ENCODE measurements around the gene PRKAG2. TPM values are rescaled to one million over a fixed set of nuclear protein-coding genes. Genes with fewer than 3 reads are reported as not detected.
A peak's percentile ranks its signal among the peaks of the same experiment; 100 is the strongest.

Gene PRKAG2
- total RNA-seq, 1 donor: 21.2 TPM

DNA sequence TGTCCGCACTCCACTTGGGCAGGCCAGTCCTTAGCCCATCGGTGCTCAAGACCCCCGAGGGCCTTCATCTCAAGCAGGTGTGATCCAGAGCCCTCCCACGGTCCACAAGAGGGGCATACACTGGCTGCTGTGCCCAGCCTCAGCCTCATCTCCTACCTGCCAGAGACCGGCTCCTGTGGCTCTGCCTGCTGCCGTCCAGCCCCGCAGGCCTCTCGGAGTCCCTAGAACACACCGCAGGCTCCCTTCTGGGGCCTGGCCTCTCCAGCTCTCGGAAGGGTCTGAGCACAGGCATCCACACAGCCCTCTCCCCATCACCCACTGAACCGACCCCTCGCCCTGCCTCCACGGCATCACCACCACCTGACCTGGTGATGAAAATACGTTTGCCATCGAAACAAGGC, 147.4 kb downstream of the PRKAG2 start:
- DNase-seq (ENCODE audit: low read depth): no peak
- TF ChIP-seq, protein P1, sequence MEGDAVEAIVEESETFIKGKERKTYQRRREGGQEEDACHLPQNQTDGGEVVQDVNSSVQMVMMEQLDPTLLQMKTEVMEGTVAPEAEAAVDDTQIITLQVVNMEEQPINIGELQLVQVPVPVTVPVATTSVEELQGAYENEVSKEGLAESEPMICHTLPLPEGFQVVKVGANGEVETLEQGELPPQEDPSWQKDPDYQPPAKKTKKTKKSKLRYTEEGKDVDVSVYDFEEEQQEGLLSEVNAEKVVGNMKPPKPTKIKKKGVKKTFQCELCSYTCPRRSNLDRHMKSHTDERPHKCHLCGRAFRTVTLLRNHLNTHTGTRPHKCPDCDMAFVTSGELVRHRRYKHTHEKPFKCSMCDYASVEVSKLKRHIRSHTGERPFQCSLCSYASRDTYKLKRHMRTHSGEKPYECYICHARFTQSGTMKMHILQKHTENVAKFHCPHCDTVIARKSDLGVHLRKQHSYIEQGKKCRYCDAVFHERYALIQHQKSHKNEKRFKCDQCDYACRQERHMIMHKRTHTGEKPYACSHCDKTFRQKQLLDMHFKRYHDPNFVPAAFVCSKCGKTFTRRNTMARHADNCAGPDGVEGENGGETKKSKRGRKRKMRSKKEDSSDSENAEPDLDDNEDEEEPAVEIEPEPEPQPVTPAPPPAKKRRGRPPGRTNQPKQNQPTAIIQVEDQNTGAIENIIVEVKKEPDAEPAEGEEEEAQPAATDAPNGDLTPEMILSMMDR (IDR thresholded peaks at IDR 0.05; ENCODE audit: insufficient read depth, low read depth, low read length): no peak
- H3K4me3 ChIP-seq (ENCODE audit: low read depth, low read length): no peak overlapping the region

DNA sequence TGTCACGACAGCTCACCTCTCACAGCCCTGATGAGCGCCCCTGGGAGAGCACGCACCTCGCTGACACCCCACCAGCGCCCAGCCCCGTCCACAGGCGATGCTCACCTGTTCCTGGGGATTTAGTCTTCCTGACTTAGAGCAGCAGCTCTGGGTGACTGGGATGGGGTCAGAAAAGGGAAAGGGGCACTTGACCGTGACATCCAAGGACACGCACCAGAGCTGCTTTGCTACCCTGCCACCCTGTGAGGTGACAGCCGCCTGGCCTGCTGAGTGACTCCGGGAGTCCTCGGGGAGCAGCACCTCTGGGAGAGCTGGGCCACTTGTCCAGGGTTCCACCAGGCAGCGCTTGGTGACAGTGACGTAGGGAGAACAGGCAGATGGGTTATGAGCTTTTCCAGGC, 148.2 kb downstream of the PRKAG2 start:
- TF ChIP-seq, protein P1 (IDR thresholded peaks at IDR 0.05; ENCODE audit: insufficient read depth, low read depth, low read length): no peak
- no peak for DNase-seq (ENCODE audit: low read depth)
- H3K4me3 ChIP-seq (ENCODE audit: low read depth, low read length): no peak overlapping the region

DNA sequence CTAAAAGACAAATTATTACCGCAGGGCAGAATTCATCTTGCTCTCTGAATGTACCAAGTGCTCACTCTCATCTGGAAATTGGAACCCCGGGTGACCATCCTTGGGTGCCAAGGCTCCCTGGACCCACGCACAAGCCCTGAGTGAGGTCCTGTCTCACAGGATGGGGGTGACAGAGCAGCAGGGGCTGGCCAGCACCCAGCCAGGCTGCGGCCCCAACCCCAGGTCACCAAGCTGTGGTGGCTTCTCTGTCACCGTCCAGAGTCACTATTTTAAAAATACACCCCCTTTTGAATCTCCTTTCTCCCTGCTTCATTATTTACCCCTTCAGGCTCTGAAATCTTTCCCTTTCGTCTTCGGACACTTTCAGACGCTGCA, 148.6 kb downstream of the PRKAG2 start:
- DNase-seq (ENCODE audit: low read depth): no peak
- TF ChIP-seq, protein P1 (IDR thresholded peaks at IDR 0.05; ENCODE audit: insufficient read depth, low read depth, low read length): no peak
- no peak overlapping the region for H3K4me3 ChIP-seq (ENCODE audit: low read depth, low read length)

DNA sequence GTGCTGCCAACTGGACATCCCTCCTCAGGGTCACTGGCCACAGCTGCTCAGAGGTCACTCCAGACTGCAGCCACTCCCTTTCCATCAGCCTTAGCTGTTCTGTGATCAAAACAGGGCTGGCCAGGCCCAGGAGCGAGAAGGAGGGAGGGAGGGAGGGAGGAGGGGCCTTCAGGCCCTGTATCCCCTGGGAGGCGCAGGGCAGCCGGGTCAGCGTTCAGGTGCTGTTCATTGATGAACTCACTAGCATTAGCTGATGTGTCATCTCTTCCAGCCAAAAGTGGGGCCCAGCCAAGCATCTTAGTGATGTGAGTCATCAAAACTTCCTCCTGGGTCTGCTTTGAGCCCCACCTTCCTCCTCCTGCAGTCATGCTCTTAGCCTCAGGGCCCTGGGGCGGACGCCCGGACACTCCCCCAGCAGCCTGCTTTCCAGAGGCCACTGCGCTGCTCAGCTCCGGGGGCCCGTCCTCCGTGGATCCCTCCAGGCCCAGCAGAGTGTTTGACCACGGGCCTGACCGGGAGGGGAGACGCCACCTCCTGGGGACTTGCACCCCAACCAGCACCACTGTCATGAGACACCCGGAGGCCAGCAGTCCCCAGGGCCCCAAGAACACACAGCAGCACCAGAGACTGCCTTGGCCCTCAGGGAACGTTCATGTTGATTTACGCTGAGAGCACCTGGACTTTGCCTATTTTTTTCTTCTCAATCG, 149.2 kb downstream of the PRKAG2 start:
- TF ChIP-seq, protein P1 (IDR thresholded peaks at IDR 0.05; ENCODE audit: insufficient read depth, low read depth, low read length): peak; percentile 12
- no peak overlapping the region for H3K4me3 ChIP-seq (ENCODE audit: low read depth, low read length)
- peak; percentile 92 for DNase-seq (ENCODE audit: low read depth)

DNA sequence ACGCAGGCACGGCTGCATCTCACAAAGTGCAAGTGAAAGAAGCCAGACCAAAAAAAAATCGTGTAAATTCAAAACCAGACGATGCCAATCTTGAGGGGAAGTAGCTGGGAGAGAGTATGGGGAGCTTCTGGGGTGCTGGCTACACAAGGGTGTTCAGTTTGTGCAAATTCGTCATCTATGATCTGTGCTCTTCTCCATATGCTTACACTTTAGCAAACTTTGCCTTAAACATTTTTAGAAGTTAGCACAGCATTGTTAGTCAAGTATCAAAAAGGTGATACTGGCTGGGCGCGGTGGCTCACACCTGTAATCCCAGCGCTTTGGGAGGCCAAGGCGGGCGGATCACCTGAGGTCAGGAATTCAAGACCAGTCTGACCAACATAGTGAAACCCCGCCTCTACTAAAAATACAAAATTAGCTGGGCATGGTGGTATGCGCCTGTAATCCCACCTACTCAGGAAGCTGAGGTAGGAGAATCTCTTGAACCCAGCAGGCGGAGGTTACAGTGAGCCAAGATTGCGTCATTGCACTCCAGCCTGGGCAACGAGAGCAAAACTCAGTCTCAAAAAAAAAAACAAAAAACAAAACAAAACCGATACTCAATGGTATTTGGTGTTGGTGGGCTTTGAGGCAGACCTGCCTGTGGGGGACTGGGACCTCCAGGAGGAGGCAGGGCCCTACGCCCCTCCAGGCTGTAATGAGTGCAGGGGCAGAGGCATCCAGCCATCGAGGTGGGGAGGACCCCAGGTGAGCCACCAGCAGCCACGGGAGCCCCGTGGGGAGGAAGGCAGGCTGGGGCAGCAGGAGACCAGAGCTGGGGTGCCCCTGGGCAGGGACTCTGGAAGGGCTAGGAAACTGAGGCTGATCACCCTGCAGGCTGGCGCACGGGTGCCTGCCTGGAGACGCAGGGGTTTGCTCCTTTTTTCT, 150.0 kb downstream of the PRKAG2 start:
- H3K4me3 ChIP-seq (ENCODE audit: low read depth, low read length): no peak overlapping the region
- TF ChIP-seq, protein P1 (IDR thresholded peaks at IDR 0.05; ENCODE audit: insufficient read depth, low read depth, low read length): no peak
- DNase-seq (ENCODE audit: low read depth): no peak

DNA sequence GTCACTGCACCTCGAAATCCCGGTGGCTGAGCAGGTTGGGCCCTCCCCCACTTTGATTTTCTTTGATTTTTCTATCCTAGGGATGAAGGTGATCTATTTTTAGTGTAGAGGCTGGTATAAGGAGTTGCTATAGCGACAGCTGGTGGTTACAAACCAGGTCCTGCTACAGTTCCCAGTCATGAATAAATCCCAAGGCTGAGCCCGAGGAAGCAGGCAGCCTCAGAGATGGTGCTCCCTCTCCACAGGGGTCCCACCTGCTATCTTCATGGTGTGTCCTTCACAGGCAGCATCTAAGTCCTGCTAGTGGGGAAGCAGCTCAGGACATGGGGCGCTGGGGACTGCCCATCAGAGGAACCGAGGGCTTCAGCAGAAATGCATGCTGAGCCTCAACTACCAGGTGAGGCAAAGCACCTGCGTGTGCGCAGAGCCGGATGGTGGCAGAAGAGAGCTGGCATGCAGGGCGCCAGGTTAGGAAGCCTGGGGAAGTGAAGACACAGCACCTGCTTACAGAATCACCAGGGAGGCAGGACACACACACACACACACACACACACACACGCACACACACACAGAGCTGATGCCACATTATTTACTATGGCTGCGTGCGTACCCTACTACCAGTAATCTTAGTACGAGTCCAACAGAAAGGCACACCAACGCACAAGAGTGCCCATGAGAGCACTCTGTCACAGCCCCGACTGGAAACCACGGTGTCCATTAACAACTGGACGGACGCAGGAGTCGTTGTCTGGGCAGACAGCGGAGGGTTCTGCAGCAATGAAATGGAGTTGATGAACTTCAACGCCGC, 150.9 kb downstream of the PRKAG2 start:
- no peak for DNase-seq (ENCODE audit: low read depth)
- H3K4me3 ChIP-seq (ENCODE audit: low read depth, low read length): no peak overlapping the region
- TF ChIP-seq, protein P1 (IDR thresholded peaks at IDR 0.05; ENCODE audit: insufficient read depth, low read depth, low read length): no peak

Measured in fibroblast of villous mesenchyme (primary cell).